ENCODE data around the gene TLE6. TPM values are rescaled to one million over a fixed set of nuclear protein-coding genes. Genes with fewer than 3 reads are reported as not detected.
"Not testable (repeated sequence)": the region's sequence is repeated elsewhere in the genome, so short reads cannot be mapped to it uniquely, and the experiment has no call there.

TLE6 gene
- total RNA-seq, 1 donor from 2014 or later: 0.59 TPM

GRCh38 chr19:3007975-3008374 lies 30.6 kb downstream of the TLE6 start:
- Mint-ChIP-seq H3K9me3 (ENCODE audit: unreplicated experiment) (no peaks in the 10 kb centered on the region), H3K36me3 (ENCODE audit: low read depth, unreplicated experiment) (no peaks in the 10 kb centered on the region), H3K4me1 (ENCODE audit: unreplicated experiment) (no peaks in the 10 kb centered on the region), H3K27me3 (ENCODE audit: unreplicated experiment) (peaks cover 10% of the 10 kb centered on the region), H3K4me3 (ENCODE audit: unreplicated experiment) (no peak overlapping the region), H3K27ac (ENCODE audit: unreplicated experiment) (no peak overlapping the region)
- no peak for DNase-seq (ENCODE audit: low spot score)
- no peak for TF ChIP-seq CTCF (IDR thresholded peaks at IDR 0.05; ENCODE audit: unreplicated experiment)

- no peak for DNase-seq (ENCODE audit: low spot score)
Measured at GRCh38 chr19:3008994-3009393, 31.6 kb downstream of the TLE6 start.

GRCh38 chr19:3010871-3011270 lies 33.5 kb downstream of the TLE6 start:
- Mint-ChIP-seq H3K4me3 (ENCODE audit: unreplicated experiment) (no peak overlapping the region), H3K27me3 (ENCODE audit: unreplicated experiment) (peaks cover 8% of the 10 kb centered on the region), H3K27ac (ENCODE audit: unreplicated experiment) (no peak overlapping the region), H3K4me1 (ENCODE audit: unreplicated experiment) (no peaks in the 10 kb centered on the region), H3K9me3 (ENCODE audit: unreplicated experiment) (no peaks in the 10 kb centered on the region), H3K36me3 (ENCODE audit: low read depth, unreplicated experiment) (no peaks in the 10 kb centered on the region)
- no peak for DNase-seq (ENCODE audit: low spot score)
- TF ChIP-seq CTCF (IDR thresholded peaks at IDR 0.05; ENCODE audit: unreplicated experiment): no peak

More at GRCh38 chr19:3008994-3009393, 31.6 kb downstream of the TLE6 start:
- Mint-ChIP-seq H3K27ac (ENCODE audit: unreplicated experiment) (no peak overlapping the region), H3K4me1 (ENCODE audit: unreplicated experiment) (no peaks in the 10 kb centered on the region), H3K4me3 (ENCODE audit: unreplicated experiment) (no peak overlapping the region), H3K36me3 (ENCODE audit: low read depth, unreplicated experiment) (no peaks in the 10 kb centered on the region), H3K27me3 (ENCODE audit: unreplicated experiment) (peaks cover 8% of the 10 kb centered on the region), H3K9me3 (ENCODE audit: unreplicated experiment) (no peaks in the 10 kb centered on the region)
- TF ChIP-seq CTCF (IDR thresholded peaks at IDR 0.05; ENCODE audit: unreplicated experiment): no peak

GRCh38 chr19:3012059-3012458 lies 34.7 kb downstream of the TLE6 start:
- not testable (repeated sequence) for H3K27me3 Mint-ChIP-seq (ENCODE audit: unreplicated experiment); DNase-seq (ENCODE audit: low spot score); H3K9me3 Mint-ChIP-seq (ENCODE audit: unreplicated experiment); H3K36me3 Mint-ChIP-seq (ENCODE audit: low read depth, unreplicated experiment); H3K4me3 Mint-ChIP-seq (ENCODE audit: unreplicated experiment); H3K27ac Mint-ChIP-seq (ENCODE audit: unreplicated experiment); H3K4me1 Mint-ChIP-seq (ENCODE audit: unreplicated experiment)

- no peaks in the 10 kb centered on the region for H3K36me3 Mint-ChIP-seq (ENCODE audit: low read depth, unreplicated experiment)
- peaks cover 8% of the 10 kb centered on the region for H3K27me3 Mint-ChIP-seq (ENCODE audit: unreplicated experiment)
- H3K27ac Mint-ChIP-seq (ENCODE audit: unreplicated experiment): no peak overlapping the region
- no peak for TF ChIP-seq CTCF (IDR thresholded peaks at IDR 0.05; ENCODE audit: unreplicated experiment)
- no peaks in the 10 kb centered on the region for H3K9me3 Mint-ChIP-seq (ENCODE audit: unreplicated experiment)
- H3K4me3 Mint-ChIP-seq (ENCODE audit: unreplicated experiment): no peak overlapping the region
- no peak for DNase-seq (ENCODE audit: low spot score)
- no peaks in the 10 kb centered on the region for H3K4me1 Mint-ChIP-seq (ENCODE audit: unreplicated experiment)
Measured at GRCh38 chr19:3012621-3013262, 35.4 kb downstream of the TLE6 start.

All from endothelial cell (in vitro differentiated cells).